SU-DHL-6 (cell line): ENCODE data around the gene SH3PXD2B.

Source experiments
- H2AFZ ChIP-seq: fragments of 200-600 bp; sonication (generic); 2 replicates; pipeline ENCODE4 v1.6.1; 2014; ENCODE audit warnings: low read depth, mild to moderate bottlenecking, moderate library complexity, mixed read lengths, antibody characterized with exemption, low read length; ENCODE audit not compliant: severe bottlenecking
- H3F3A ChIP-seq: fragments of 200-600 bp; shearing (Covaris generic); 2 replicates; pipeline ENCODE4 v1.6.0; 2016; ENCODE audit warnings: antibody characterized with exemption, mild to moderate bottlenecking; ENCODE audit not compliant: insufficient read depth
- H3K27ac ChIP-seq: fragments of 200-600 bp; sonication (generic); 2 replicates; pipeline ENCODE4 v1.5.1; 2016; ENCODE audit warnings: low read depth, mild to moderate bottlenecking, low read length, moderate library complexity, mixed read lengths
- H3K27me3 ChIP-seq: fragments of 200-600 bp; sonication (generic), shearing (Covaris generic); 2 replicates; pipeline ENCODE4 v1.6.0; 2014; ENCODE audit warnings: mild to moderate bottlenecking, low read length
- H3K36me3 ChIP-seq: fragments of 200-600 bp; sonication (generic); 2 replicates; pipeline ENCODE4 v1.6.1; 2014; ENCODE audit warnings: mild to moderate bottlenecking, low read length, mixed read lengths
- H3K4me2 ChIP-seq: fragments of 300-600, 200-600 bp; shearing (Covaris generic), sonication (generic); 2 replicates; pipeline ENCODE4 v1.6.0; 2014; ENCODE audit warnings: low read length, low read depth, mild to moderate bottlenecking; ENCODE audit not compliant: poor library complexity, severe bottlenecking
- H3K4me3 ChIP-seq: fragments of 200-600 bp; sonication (generic); 2 replicates; pipeline ENCODE4 v1.5.1; 2014; ENCODE audit warnings: antibody characterized with exemption, low read length, mild to moderate bottlenecking, mixed read lengths; ENCODE audit not compliant: insufficient read depth, poor library complexity, severe bottlenecking
- H3K79me2 ChIP-seq: fragments of 200-600 bp; sonication (generic); 2 replicates; pipeline ENCODE4 v1.6.1; 2014; ENCODE audit warnings: mild to moderate bottlenecking, low read length, moderate library complexity; ENCODE audit not compliant: insufficient read depth
- H3K9ac ChIP-seq: fragments of 200-600 bp; sonication (generic); 2 replicates; pipeline ENCODE4 v1.7.0; 2014; ENCODE audit warnings: mild to moderate bottlenecking, low read length
- H3K9me2 ChIP-seq: fragments of 200-600 bp; sonication (generic); replicated peaks from 2 replicates; pipeline ENCODE4 v1.6.1; 2014; ENCODE audit warnings: low read length; ENCODE audit not compliant: insufficient read depth
- H3K9me3 ChIP-seq: fragments of 200-600 bp; sonication (generic); 2 replicates; pipeline ENCODE4 v1.6.1; 2014; ENCODE audit warnings: low read length, mixed read lengths; ENCODE audit not compliant: insufficient read depth
- H4K20me1 ChIP-seq: fragments of 200-600 bp; sonication (generic); 2 replicates; pipeline ENCODE4 v1.6.1; 2014; ENCODE audit warnings: low read depth, mild to moderate bottlenecking, antibody characterized with exemption, low read length, moderate library complexity, mixed read lengths
- EZH2phosphoT487 ChIP-seq: fragments of 200-600 bp; sonication (generic), shearing (Covaris generic); conservative IDR thresholded peaks from 2 replicates; pipeline ENCODE4 v1.6.1; 2018; ENCODE audit warnings: mild to moderate bottlenecking, antibody characterized with exemption, low read length, moderate library complexity, mixed read lengths
- TF ChIP-seq, protein P1 (sequence below): fragments of 200-600 bp; sonication (generic); IDR thresholded peaks from one replicate; pipeline ENCODE4 v1.5.1; 2017; ENCODE audit warnings: antibody characterized with exemption, mild to moderate bottlenecking, low read length, moderate library complexity; ENCODE audit not compliant: insufficient read depth, poor library complexity, severe bottlenecking

Gene SH3PXD2B

DNA sequence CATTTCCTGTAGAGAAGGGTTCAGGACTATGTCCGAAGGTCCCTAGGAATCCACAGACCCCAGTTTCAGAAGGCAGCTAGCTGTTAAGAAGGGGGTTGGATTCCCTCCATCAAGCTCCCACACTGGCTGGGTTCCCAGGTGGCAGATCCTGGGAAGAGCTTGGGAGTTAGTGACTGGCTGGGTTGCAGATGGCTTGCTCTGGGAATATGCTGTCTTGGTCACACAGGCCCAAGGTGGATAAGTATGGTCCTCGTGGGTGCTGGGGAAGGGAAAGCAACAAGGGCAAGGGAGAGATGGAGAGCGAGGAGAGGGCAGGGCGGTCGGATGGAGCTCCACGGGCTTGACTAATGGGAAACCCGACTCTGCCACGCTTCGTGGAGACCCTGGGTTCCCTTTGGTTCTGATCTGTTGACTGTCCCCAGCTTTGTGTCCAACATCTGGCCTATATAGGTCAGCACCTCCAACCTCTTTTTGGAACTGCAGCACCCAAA, 17.4 kb downstream of the SH3PXD2B start:
- H3K9me2 ChIP-seq: no peaks in the 10 kb centered on the region
- TF ChIP-seq EZH2phosphoT487: no peak
- TF ChIP-seq, protein P1, sequence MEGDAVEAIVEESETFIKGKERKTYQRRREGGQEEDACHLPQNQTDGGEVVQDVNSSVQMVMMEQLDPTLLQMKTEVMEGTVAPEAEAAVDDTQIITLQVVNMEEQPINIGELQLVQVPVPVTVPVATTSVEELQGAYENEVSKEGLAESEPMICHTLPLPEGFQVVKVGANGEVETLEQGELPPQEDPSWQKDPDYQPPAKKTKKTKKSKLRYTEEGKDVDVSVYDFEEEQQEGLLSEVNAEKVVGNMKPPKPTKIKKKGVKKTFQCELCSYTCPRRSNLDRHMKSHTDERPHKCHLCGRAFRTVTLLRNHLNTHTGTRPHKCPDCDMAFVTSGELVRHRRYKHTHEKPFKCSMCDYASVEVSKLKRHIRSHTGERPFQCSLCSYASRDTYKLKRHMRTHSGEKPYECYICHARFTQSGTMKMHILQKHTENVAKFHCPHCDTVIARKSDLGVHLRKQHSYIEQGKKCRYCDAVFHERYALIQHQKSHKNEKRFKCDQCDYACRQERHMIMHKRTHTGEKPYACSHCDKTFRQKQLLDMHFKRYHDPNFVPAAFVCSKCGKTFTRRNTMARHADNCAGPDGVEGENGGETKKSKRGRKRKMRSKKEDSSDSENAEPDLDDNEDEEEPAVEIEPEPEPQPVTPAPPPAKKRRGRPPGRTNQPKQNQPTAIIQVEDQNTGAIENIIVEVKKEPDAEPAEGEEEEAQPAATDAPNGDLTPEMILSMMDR: no peak
- no peaks in the 10 kb centered on the region for H3K9me3 ChIP-seq
- H2AFZ ChIP-seq: no peak overlapping the region
- H3K79me2 ChIP-seq: no peaks in the 10 kb centered on the region
- H4K20me1 ChIP-seq: no peaks in the 10 kb centered on the region
- no peaks in the 10 kb centered on the region for H3K36me3 ChIP-seq
- H3K4me3 ChIP-seq: no peak overlapping the region
- H3K27ac ChIP-seq: no peak overlapping the region
- no peak overlapping the region for H3K4me2 ChIP-seq
- H3K27me3 ChIP-seq: no peaks in the 10 kb centered on the region
- no peaks in the 10 kb centered on the region for H3F3A ChIP-seq
- H3K9ac ChIP-seq: no peak overlapping the region

DNA sequence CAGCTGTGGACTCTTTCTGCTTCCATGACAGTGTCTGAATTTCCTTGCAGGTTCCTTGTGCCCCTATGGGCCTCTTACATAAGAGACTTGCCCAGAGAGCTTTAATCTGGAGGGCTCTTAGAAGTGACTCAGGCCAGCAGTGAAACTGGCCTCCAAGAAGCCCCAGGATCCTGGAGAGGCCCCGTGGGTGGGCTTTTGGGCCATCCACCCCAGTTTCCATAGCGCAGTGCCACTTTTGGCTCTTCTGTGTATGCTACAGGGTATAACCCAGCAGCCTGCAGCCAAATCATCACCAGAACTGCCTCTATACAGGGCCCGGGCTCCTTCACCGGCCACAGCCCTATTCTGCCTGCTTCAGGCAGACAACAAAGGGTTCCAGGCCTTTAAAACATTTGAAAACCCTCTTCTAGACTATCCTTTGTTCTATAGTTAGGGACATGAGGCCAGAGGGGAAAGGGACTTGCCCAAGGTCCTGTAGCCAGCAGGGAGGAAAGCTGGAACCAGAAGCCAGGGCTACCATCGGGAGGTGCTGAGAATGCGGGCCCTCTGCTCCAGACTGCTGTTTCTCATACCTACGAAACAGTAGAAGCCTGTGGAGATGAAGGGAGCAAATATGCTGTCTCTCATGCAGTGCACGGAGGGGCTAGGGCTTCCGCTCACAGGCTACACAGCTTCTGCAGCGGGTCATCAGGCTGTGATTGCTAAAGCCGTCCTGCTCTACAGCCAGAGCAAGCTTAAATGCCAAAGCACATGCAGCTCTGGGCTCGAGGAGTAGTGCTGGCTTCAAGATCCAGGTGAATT, 18.0 kb downstream of the SH3PXD2B start:
- Histone ChIP-seq H3K4me3 (no peak overlapping the region), H3K9me3 (no peaks in the 10 kb centered on the region), H4K20me1 (no peaks in the 10 kb centered on the region), H3K4me2 (no peak overlapping the region), H3F3A (no peaks in the 10 kb centered on the region), H3K27ac (no peak overlapping the region), H3K36me3 (no peaks in the 10 kb centered on the region), H3K79me2 (no peaks in the 10 kb centered on the region), H2AFZ (no peak overlapping the region), H3K9me2 (no peaks in the 10 kb centered on the region), H3K9ac (no peak overlapping the region), H3K27me3 (no peaks in the 10 kb centered on the region)
- TF ChIP-seq EZH2phosphoT487: no peak
- TF ChIP-seq, protein P1: no peak

DNA sequence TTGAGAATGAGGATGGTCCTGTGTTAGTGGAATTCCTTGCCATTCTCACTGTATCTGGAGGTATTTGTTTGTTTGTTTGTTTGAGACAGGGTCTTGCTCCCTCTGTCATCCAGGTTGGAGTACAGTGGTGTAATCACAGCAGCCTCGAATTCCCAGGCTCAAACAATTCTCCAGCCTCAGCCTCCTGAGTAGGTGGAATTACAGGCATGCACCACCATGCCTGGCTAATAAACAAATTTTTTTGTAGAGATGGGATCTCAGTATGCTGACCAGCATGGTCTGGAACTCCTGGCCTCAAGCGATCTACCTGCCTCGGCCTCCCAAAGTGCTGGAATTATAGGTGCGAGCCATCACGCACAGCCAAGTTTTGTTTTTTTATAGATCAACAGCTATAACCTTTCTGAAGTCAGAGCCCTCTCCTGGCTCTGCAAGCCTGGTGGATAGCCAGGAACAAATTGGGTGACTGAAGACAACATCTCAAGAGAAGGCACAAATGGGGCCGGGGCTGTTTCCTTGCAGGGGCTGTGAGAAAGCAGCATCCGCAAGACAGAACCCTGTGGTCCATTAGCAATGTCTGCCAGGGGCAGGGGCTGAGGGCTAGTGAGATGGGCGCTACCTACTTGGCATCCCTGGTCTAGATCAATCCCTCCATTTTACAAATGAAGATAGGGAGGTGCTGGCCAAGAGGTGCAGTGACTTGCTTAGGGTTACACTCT, 18.8 kb downstream of the SH3PXD2B start:
- H3K9me3 ChIP-seq: no peaks in the 10 kb centered on the region
- no peak overlapping the region for H3K4me3 ChIP-seq
- no peaks in the 10 kb centered on the region for H3K79me2 ChIP-seq
- H4K20me1 ChIP-seq: no peaks in the 10 kb centered on the region
- no peak overlapping the region for H3K4me2 ChIP-seq
- H3K36me3 ChIP-seq: no peaks in the 10 kb centered on the region
- no peak overlapping the region for H3K9ac ChIP-seq
- H3K27ac ChIP-seq: no peak overlapping the region
- TF ChIP-seq, protein P1: no peak
- TF ChIP-seq EZH2phosphoT487: no peak
- H2AFZ ChIP-seq: no peak overlapping the region
- no peaks in the 10 kb centered on the region for H3K9me2 ChIP-seq
- H3K27me3 ChIP-seq: no peaks in the 10 kb centered on the region
- no peaks in the 10 kb centered on the region for H3F3A ChIP-seq
